GM18511 (cell line): ENCODE data around the gene GPR180.

Experiments
- ATAC-seq: cut with Tn5 transposase; IDR thresholded peaks from one replicate; pipeline ENCODE4 v1.9.1; 2021; ENCODE audit warnings: mild to moderate bottlenecking, moderate library complexity; ENCODE audit not compliant: unreplicated experiment

Gene GPR180

GRCh38 chr13:94640721-94641120 lies 39.1 kb downstream of the GPR180 start:
- ATAC-seq = no peak

GRCh38 chr13:94641409-94641941 lies 39.8 kb downstream of the GPR180 start:
- ATAC-seq = no peak

GRCh38 chr13:94646904-94647303 lies 45.2 kb downstream of the GPR180 start:
- peak; percentile 87 for ATAC-seq

- ATAC-seq = peak; percentile 3
Measured at GRCh38 chr13:94656176-94656575, 54.5 kb downstream of the GPR180 start.

GRCh38 chr13:94656766-94657165 lies 55.1 kb downstream of the GPR180 start:
- peak; percentile 94 for ATAC-seq

- ATAC-seq = peak; percentile 41
Measured at GRCh38 chr13:94657167-94657566, 55.5 kb downstream of the GPR180 start.

GRCh38 chr13:94658926-94659597 lies 57.4 kb downstream of the GPR180 start:
- ATAC-seq = no peak

- ATAC-seq = no peak
Measured at GRCh38 chr13:94659598-94659946, 57.9 kb downstream of the GPR180 start.

- ATAC-seq = no peak
Measured at GRCh38 chr13:94660695-94661326, 59.2 kb downstream of the GPR180 start.

- ATAC-seq = no peak
Measured at GRCh38 chr13:94661406-94661805, 59.7 kb downstream of the GPR180 start.

GRCh38 chr13:94662274-94662945 lies 60.8 kb downstream of the GPR180 start:
- no peak for ATAC-seq

GRCh38 chr13:94664889-94665288 lies 63.2 kb downstream of the GPR180 start:
- ATAC-seq = no peak

GRCh38 chr13:94666065-94666464 lies 64.4 kb downstream of the GPR180 start:
- ATAC-seq = no peak

- no peak for ATAC-seq
Measured at GRCh38 chr13:94667190-94667589, 65.5 kb downstream of the GPR180 start.

GRCh38 chr13:94672400-94672799 lies 70.7 kb downstream of the GPR180 start:
- no peak for ATAC-seq

- no peak for ATAC-seq
Measured at GRCh38 chr13:94673851-94674250, 72.2 kb downstream of the GPR180 start.

- ATAC-seq = no peak
Measured at GRCh38 chr13:94674609-94675348, 73.1 kb downstream of the GPR180 start.

GRCh38 chr13:94677799-94678198 lies 76.1 kb downstream of the GPR180 start:
- ATAC-seq = no peak

- no peak for ATAC-seq
Measured at GRCh38 chr13:94678845-94679244, 77.2 kb downstream of the GPR180 start.

GRCh38 chr13:94679614-94680013 lies 78.0 kb downstream of the GPR180 start:
- no peak for ATAC-seq

- no peak for ATAC-seq
Measured at GRCh38 chr13:94682229-94682628, 80.6 kb downstream of the GPR180 start.
